Fibroblast of upper back skin (primary cell): Measurements from ENCODE around the gene RAB5A.
"Not testable (repeated sequence)": the region's sequence is repeated elsewhere in the genome, so short reads cannot be mapped to it uniquely, and the experiment has no call there.

Experiments used
- DNase-seq: peaks from one replicate; pipeline ENCODE4 v3.0.0-alpha.2; 2013

Gene RAB5A

GRCh38 chr3:19948226-19948591, 1.3 kb downstream of the RAB5A start:
- no peak for DNase-seq

- DNase-seq, result no peak
Observed at GRCh38 chr3:19950316-19950715, 3.4 kb downstream of the RAB5A start.

- no peak for DNase-seq
Observed at GRCh38 chr3:19954676-19955075, 7.8 kb downstream of the RAB5A start.

GRCh38 chr3:19957354-19957753, 10.5 kb downstream of the RAB5A start:
- not testable (repeated sequence) for DNase-seq

- DNase-seq, result no peak
Observed at GRCh38 chr3:19959505-19959904, 12.6 kb downstream of the RAB5A start.

- DNase-seq, result no peak
Observed at GRCh38 chr3:19960696-19961095, 13.8 kb downstream of the RAB5A start.

GRCh38 chr3:19961960-19962359, 15.1 kb downstream of the RAB5A start:
- DNase-seq, result no peak

GRCh38 chr3:19967208-19967607, 20.3 kb downstream of the RAB5A start:
- no peak for DNase-seq

- no peak for DNase-seq
Observed at GRCh38 chr3:19967812-19968211, 20.9 kb downstream of the RAB5A start.

- DNase-seq, result no peak
Observed at GRCh38 chr3:19970327-19970726, 23.4 kb downstream of the RAB5A start.

GRCh38 chr3:19972054-19972453, 25.2 kb downstream of the RAB5A start:
- DNase-seq, result peak; percentile 41

- DNase-seq, result not testable (repeated sequence)
Observed at GRCh38 chr3:19988904-19989303, 42.0 kb downstream of the RAB5A start.

- DNase-seq, result peak; percentile 22
Observed at GRCh38 chr3:19994796-19995195, 47.9 kb downstream of the RAB5A start.

GRCh38 chr3:19997502-19997901, 50.6 kb downstream of the RAB5A start:
- no peak for DNase-seq

- no peak for DNase-seq
Observed at GRCh38 chr3:20001932-20002331, 55.0 kb downstream of the RAB5A start.

- DNase-seq, result no peak
Observed at GRCh38 chr3:20007960-20008359, 61.1 kb downstream of the RAB5A start.

GRCh38 chr3:20008646-20009045, 61.7 kb downstream of the RAB5A start:
- DNase-seq, result no peak

- no peak for DNase-seq
Observed at GRCh38 chr3:20012164-20012563, 65.3 kb downstream of the RAB5A start, which contains the start of gene PP2D1. Gene PP2D1, minus strand, starts transcription at chr3:20012264. Its CDS starts 192 bp downstream, at chr3:20012072.

- DNase-seq, result no peak
Observed at GRCh38 chr3:20013396-20013795, 66.5 kb downstream of the RAB5A start.

- DNase-seq, result no peak
Observed at GRCh38 chr3:20015525-20015924, 68.6 kb downstream of the RAB5A start.

GRCh38 chr3:20016076-20016475, 69.2 kb downstream of the RAB5A start:
- not testable (repeated sequence) for DNase-seq

- no peak for DNase-seq
Observed at GRCh38 chr3:20022954-20023622, 76.2 kb downstream of the RAB5A start.

GRCh38 chr3:20023623-20024405, 76.9 kb downstream of the RAB5A start:
- no peak for DNase-seq

- DNase-seq, result no peak
Observed at GRCh38 chr3:20027136-20027535, 80.2 kb downstream of the RAB5A start.
